ENCODE measurements around the gene TRAF3.

DNA sequence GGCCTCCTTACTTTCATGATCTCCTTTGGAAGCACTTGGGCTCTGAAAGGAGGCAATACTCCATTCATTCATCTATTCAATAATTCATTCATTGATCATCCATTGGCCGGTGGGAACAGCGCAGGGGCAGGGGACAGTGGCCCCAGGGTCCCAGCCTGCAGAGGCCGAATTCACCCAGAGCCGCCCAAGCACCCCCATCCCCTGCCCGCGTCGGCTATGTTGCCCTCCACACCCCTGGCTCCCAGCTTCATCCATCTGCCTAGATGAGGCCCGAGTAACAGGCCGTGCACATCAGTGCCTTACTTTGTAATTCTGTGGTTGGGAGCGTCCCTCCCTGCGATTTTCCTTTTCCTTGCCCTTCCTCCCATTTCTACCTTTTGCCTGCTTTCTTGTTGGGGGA is 148.4 kb downstream of the TRAF3 start:
- TF ChIP-seq, protein P1, sequence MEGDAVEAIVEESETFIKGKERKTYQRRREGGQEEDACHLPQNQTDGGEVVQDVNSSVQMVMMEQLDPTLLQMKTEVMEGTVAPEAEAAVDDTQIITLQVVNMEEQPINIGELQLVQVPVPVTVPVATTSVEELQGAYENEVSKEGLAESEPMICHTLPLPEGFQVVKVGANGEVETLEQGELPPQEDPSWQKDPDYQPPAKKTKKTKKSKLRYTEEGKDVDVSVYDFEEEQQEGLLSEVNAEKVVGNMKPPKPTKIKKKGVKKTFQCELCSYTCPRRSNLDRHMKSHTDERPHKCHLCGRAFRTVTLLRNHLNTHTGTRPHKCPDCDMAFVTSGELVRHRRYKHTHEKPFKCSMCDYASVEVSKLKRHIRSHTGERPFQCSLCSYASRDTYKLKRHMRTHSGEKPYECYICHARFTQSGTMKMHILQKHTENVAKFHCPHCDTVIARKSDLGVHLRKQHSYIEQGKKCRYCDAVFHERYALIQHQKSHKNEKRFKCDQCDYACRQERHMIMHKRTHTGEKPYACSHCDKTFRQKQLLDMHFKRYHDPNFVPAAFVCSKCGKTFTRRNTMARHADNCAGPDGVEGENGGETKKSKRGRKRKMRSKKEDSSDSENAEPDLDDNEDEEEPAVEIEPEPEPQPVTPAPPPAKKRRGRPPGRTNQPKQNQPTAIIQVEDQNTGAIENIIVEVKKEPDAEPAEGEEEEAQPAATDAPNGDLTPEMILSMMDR (IDR thresholded peaks at IDR 0.05; ENCODE audit: insufficient read depth, low read length), result no peak
- TF ChIP-seq, protein P2, sequence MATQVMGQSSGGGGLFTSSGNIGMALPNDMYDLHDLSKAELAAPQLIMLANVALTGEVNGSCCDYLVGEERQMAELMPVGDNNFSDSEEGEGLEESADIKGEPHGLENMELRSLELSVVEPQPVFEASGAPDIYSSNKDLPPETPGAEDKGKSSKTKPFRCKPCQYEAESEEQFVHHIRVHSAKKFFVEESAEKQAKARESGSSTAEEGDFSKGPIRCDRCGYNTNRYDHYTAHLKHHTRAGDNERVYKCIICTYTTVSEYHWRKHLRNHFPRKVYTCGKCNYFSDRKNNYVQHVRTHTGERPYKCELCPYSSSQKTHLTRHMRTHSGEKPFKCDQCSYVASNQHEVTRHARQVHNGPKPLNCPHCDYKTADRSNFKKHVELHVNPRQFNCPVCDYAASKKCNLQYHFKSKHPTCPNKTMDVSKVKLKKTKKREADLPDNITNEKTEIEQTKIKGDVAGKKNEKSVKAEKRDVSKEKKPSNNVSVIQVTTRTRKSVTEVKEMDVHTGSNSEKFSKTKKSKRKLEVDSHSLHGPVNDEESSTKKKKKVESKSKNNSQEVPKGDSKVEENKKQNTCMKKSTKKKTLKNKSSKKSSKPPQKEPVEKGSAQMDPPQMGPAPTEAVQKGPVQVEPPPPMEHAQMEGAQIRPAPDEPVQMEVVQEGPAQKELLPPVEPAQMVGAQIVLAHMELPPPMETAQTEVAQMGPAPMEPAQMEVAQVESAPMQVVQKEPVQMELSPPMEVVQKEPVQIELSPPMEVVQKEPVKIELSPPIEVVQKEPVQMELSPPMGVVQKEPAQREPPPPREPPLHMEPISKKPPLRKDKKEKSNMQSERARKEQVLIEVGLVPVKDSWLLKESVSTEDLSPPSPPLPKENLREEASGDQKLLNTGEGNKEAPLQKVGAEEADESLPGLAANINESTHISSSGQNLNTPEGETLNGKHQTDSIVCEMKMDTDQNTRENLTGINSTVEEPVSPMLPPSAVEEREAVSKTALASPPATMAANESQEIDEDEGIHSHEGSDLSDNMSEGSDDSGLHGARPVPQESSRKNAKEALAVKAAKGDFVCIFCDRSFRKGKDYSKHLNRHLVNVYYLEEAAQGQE (IDR thresholded peaks at IDR 0.05; ENCODE audit: insufficient replicate concordance, low read depth), result no peak
- TF ChIP-seq POLR2AphosphoS5 (IDR thresholded peaks at IDR 0.05; ENCODE audit: low read depth) (no peak), GABPA (IDR thresholded peaks at IDR 0.05; ENCODE audit: low read depth) (no peak)

All from HL-60 (cell line).